IPS-18c (cell line): Measurements from ENCODE around the gene CDC14C.

ENCODE experiments used
- H3K4me3 ChIP-seq: 2 replicates; pipeline ENCODE4 v1.7.0; 2013; ENCODE audit warnings: low read depth, mild to moderate bottlenecking, low read length, moderate library complexity; ENCODE audit not compliant: insufficient read depth
- H3K9me3 ChIP-seq: one replicate; pipeline ENCODE4 v1.6.1; 2013; ENCODE audit warnings: mild to moderate bottlenecking, low read length, moderate library complexity; ENCODE audit not compliant: control insufficient read depth, insufficient read depth

CDC14C gene

GRCh38 chr7:48959676-48960075, 35.3 kb downstream of the CDC14C start:
- Histone ChIP-seq H3K9me3 (no peaks in the 10 kb centered on the region), H3K4me3 (no peak overlapping the region)

GRCh38 chr7:48962821-48963505, 38.6 kb downstream of the CDC14C start:
- no peaks in the 10 kb centered on the region for H3K9me3 ChIP-seq
- no peak overlapping the region for H3K4me3 ChIP-seq

GRCh38 chr7:48964074-48964473, 39.7 kb downstream of the CDC14C start:
- no peaks in the 10 kb centered on the region for H3K9me3 ChIP-seq
- no peak overlapping the region for H3K4me3 ChIP-seq

- Histone ChIP-seq H3K9me3 (peaks cover 3% of the 10 kb centered on the region), H3K4me3 (no peak overlapping the region)
Measured at GRCh38 chr7:48971173-48971572, 46.8 kb downstream of the CDC14C start.

- H3K4me3 ChIP-seq = no peak overlapping the region
- no peaks in the 10 kb centered on the region for H3K9me3 ChIP-seq
Measured at GRCh38 chr7:48976253-48976652, 51.9 kb downstream of the CDC14C start.

- Histone ChIP-seq H3K4me3 (no peak overlapping the region), H3K9me3 (no peaks in the 10 kb centered on the region)
Measured at GRCh38 chr7:48976850-48977249, 52.5 kb downstream of the CDC14C start.
